GM12873 (cell line): Measurements from ENCODE around the gene CDK6.

ENCODE experiments used
- CTCF ChIP-seq: IDR thresholded peaks from 2 replicates; pipeline ENCODE4 v1.5.1; 2012; ENCODE audit warnings: low read depth, mild to moderate bottlenecking, moderate library complexity, low read length, control low read depth; ENCODE audit not compliant: insufficient read depth; ENCODE audit errors: missing control alignments

Gene CDK6

DNA sequence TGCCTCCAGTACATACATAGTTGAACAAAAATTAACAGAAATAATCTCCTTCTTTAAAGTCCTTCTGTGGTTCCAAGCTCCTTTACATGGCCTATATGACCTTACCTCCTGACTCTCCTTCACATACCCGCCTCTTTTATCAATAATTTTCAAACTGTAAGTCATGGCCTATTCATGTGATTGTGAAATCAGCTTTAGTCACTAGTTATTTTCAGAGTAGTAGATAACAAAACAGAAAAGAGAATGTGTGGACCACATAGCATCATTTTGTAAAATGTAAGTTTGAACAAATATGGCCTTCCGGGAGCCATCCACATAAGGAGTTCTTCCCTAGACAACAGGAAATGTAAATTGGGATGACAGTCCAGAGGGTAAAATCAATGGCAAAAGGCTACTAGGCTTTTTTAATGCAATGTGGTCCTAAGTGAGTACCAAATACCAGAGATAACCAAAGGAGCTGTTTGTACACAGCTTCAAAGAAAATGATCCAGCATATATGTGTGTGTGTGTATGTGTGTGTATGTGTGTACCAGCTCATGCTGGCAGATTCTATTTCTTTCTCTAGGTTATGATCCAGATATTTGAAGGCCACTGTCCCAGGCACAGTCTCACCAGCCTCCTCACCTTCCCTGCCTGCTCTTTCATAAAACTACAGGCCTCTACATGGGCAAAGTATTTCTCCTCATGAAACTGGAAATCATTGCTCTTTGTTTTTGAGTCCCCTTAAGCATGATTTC lies 233.9 kb downstream of the CDK6 start:
- TF ChIP-seq CTCF: no peak

GRCh38 chr7:92598310-92598981 lies 237.9 kb downstream of the CDK6 start:
- TF ChIP-seq CTCF: no peak

GRCh38 chr7:92595281-92595680 lies 241.1 kb downstream of the CDK6 start:
- no peak for TF ChIP-seq CTCF

- TF ChIP-seq CTCF: no peak
Observed at GRCh38 chr7:92594746-92595145, 241.6 kb downstream of the CDK6 start.

GRCh38 chr7:92590711-92591310 lies 245.6 kb downstream of the CDK6 start:
- no peak for TF ChIP-seq CTCF

DNA sequence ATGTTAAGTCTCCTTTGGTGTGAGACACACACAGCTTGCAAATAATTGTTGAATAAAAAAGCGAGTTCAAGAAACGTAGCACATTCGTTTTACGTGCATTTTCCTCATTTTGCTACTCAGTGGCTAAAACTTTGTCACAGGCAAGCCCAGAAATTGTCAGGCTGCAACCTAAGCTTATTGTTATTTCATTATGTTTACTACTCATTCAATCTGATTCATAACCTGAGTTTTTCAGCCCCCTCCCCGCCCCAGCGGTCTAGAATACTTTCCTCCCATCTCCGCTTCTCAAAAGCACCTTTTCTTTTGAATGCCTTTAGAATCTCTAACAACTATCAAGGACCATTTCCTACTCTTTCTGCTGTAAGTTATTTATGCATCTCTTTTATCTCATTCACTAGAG lies 247.3 kb downstream of the CDK6 start:
- TF ChIP-seq CTCF: no peak

DNA sequence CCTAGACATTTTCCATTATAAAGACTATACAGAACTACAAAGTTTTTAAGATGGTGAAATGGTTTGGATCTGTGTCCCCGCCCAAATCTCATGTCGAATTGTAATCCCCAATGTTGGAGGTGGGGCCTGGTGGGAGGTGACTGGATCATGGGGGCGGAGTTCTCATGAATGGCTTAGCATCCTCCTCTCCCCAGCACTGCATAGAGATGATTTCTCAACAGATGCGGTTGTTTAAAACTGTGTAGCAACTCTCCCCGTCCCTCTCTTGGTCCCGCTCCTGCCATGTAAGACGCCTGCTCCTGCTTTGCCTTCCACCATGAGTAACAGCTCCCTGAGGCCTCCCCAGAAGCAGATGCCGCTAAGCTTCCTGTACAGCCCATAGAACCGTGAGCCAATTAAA lies 247.8 kb downstream of the CDK6 start:
- TF ChIP-seq CTCF: no peak
